Left ventricle myocardium inferior (tissue), 1 donor: ENCODE results near the gene GNG12. TPM values are rescaled to one million over a fixed set of nuclear protein-coding genes. Genes with fewer than 3 reads are reported as not detected.

Experiments
- DNase-seq: peaks from one replicate; pipeline ENCODE4 v3.0.0-alpha.2; 2020
- H3K27ac ChIP-seq: fragments of 200-600 bp; replicated peaks from 2 replicates; pipeline ENCODE4 v1.8.0; 2021
- H3K27me3 ChIP-seq: fragments of 200-600 bp; 2 replicates; pipeline ENCODE4 v1.8.0; 2021; ENCODE audit warnings: low read depth
- H3K36me3 ChIP-seq: fragments of 200-600 bp; 2 replicates; pipeline ENCODE4 v1.8.0; 2021
- H3K4me1 ChIP-seq: fragments of 200-600 bp; 2 replicates; pipeline ENCODE4 v1.8.0; 2021
- H3K4me3 ChIP-seq: fragments of 200-600 bp; 2 replicates; pipeline ENCODE4 v1.8.0; 2021; ENCODE audit warnings: mild to moderate bottlenecking, moderate library complexity
- H3K9me3 ChIP-seq: fragments of 200-600 bp; replicated peaks from 2 replicates; pipeline ENCODE4 v1.8.0; 2021
- CTCF ChIP-seq: fragments of 200-600 bp; IDR thresholded peaks from 2 replicates; pipeline ENCODE4 v1.8.0; 2021; ENCODE audit warnings: antibody characterized with exemption, mild to moderate bottlenecking, borderline replicate concordance
- intact Hi-C: fragments of 100-400 bp; cut with micrococcal nuclease; formaldehyde crosslinking; loops from one replicate; pipeline ENCODE4 v1.11.0; 2022
- total RNA-seq: library from RNA; stranded (reverse); fragmentation: NEBNext Ultra II Directional; extraction: Animal tissue kit (Norgen Biotek cat#: 25700); gene quantifications from one replicate; pipeline ENCODE4 v1.2.1, GENCODE V29; 2021
- donor health status: DM: no; HTN: yes; CAD: no; lungs with severe emphysema.

Gene GNG12
- total RNA-seq, 1 donor from 2014 or later: 35.1 TPM

GRCh38 chr1:67788238-67788790 lies 45.0 kb downstream of the GNG12 start:
- DNase-seq: no peak
- Histone ChIP-seq H3K9me3 (no peaks in the 10 kb centered on the region), H3K4me1 (peaks cover 68% of the 10 kb centered on the region), H3K27ac (no peak overlapping the region), H3K27me3 (no peaks in the 10 kb centered on the region), H3K4me3 (no peak overlapping the region), H3K36me3 (no peaks in the 10 kb centered on the region)
- intact Hi-C loops: no loop called here
- no peak for TF ChIP-seq CTCF

GRCh38 chr1:67787746-67788145 lies 45.5 kb downstream of the GNG12 start:
- H3K27ac ChIP-seq: no peak overlapping the region
- no peak overlapping the region for H3K4me3 ChIP-seq
- H3K27me3 ChIP-seq: no peaks in the 10 kb centered on the region
- intact Hi-C loops: no loop called here
- DNase-seq: no peak
- H3K36me3 ChIP-seq: no peaks in the 10 kb centered on the region
- peaks cover 62% of the 10 kb centered on the region for H3K4me1 ChIP-seq
- H3K9me3 ChIP-seq: no peaks in the 10 kb centered on the region
- no peak for TF ChIP-seq CTCF

GRCh38 chr1:67785847-67786753 lies 47.2 kb downstream of the GNG12 start:
- no peak for TF ChIP-seq CTCF
- Histone ChIP-seq H3K4me3 (no peak overlapping the region), H3K27ac (peak overlapping the region; percentile 39), H3K36me3 (no peaks in the 10 kb centered on the region), H3K27me3 (no peaks in the 10 kb centered on the region), H3K4me1 (peaks cover 52% of the 10 kb centered on the region), H3K9me3 (no peaks in the 10 kb centered on the region)
- intact Hi-C loops: no loop called here
- no peak for DNase-seq

GRCh38 chr1:67784545-67785186 lies 48.6 kb downstream of the GNG12 start:
- Histone ChIP-seq H3K27ac (no peak overlapping the region), H3K4me3 (no peak overlapping the region), H3K9me3 (no peaks in the 10 kb centered on the region), H3K27me3 (no peaks in the 10 kb centered on the region), H3K36me3 (no peaks in the 10 kb centered on the region), H3K4me1 (peaks cover 52% of the 10 kb centered on the region)
- TF ChIP-seq CTCF: no peak
- no peak for DNase-seq
- intact Hi-C loops: no loop called here

- no peak for DNase-seq
- peaks cover 31% of the 10 kb centered on the region for H3K4me1 ChIP-seq
- no peak overlapping the region for H3K4me3 ChIP-seq
- no peaks in the 10 kb centered on the region for H3K9me3 ChIP-seq
- H3K36me3 ChIP-seq: peaks cover 3% of the 10 kb centered on the region
- H3K27me3 ChIP-seq: no peaks in the 10 kb centered on the region
- intact Hi-C loops: no loop called here
- no peak overlapping the region for H3K27ac ChIP-seq
- TF ChIP-seq CTCF: no peak
These were observed 52.6 kb downstream of the GNG12 start for GRCh38 chr1:67780637-67781036.
